ENCODE data around the gene RNF166. TPM values are rescaled to one million over a fixed set of nuclear protein-coding genes. Genes with fewer than 3 reads are reported as not detected.
A peak's percentile ranks its signal among the peaks of the same experiment; 100 is the strongest.

RNF166 gene
- total RNA-seq, 1 donor from 2014 or later = 50.6 TPM

DNA sequence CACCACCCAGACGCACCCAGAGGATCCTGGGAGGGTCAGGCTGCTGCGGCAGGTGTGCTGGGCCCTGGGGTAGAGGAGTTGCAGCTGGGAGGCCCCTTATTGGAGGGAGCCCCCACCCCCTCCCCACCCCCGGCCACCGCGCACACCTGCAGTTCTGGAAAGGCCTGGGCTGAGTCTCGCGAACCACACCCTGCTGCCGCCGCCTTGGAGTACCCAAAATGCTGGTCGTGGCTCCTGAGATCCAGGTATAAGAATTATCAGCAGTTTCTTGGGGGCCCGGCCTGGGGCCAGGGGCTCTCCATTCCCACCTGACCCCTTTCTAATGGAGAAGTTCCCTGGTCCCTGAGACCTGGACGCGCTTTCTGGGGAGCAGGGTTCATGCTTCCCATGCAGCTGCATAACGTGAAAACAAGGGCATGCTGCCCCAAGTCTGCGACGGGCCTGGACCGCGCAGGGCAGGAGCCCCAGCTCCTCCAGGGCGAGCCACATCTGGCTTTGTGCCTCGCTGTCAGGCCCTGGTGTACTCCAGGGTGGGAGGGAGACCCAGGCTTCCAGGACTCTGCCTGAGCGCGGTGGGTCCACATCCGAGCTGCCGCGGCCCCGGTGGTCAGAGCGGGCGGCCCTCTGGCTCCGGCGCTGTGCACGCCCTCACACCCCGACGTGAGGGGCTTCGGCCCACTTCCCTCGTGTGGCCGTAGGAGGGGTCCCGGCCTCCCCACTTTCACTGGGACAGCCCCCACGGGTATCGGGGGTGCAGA, 12.6 kb downstream of the RNF166 start:
- no peak for ATAC-seq
- peaks cover 8% of the 10 kb centered on the region for H3K4me1 ChIP-seq

DNA sequence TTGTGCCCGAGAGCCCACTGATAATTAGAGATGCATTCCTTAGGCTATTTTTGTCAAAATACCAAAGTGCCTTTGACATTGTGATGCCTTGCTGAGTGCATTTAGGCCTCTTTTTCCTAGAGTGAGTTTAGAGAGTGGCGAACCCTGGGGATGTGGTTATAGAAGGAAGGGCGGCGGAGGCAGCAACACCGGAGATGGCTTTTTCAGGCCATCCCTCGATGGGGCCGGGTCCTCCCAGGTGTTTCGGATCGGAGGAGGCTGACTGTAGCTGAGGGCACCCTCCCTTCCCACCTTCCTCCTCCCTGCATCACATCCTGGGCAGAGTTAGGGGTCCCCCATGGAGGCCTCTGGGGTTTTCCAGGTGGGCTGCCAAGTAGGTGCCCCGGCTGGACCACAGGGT, 13.3 kb downstream of the RNF166 start:
- Histone ChIP-seq H3K36me3 (peaks cover 16% of the 10 kb centered on the region), H3K27me3 (peaks cover 12% of the 10 kb centered on the region), H3K27ac (no peak overlapping the region), H3K4me3 (no peak overlapping the region), H3K4me1 (peaks cover 8% of the 10 kb centered on the region), H3K9me3 (no peaks in the 10 kb centered on the region)
- intact Hi-C loops (cut with DNase I) = no loop called here
- TF ChIP-seq, protein P1, sequence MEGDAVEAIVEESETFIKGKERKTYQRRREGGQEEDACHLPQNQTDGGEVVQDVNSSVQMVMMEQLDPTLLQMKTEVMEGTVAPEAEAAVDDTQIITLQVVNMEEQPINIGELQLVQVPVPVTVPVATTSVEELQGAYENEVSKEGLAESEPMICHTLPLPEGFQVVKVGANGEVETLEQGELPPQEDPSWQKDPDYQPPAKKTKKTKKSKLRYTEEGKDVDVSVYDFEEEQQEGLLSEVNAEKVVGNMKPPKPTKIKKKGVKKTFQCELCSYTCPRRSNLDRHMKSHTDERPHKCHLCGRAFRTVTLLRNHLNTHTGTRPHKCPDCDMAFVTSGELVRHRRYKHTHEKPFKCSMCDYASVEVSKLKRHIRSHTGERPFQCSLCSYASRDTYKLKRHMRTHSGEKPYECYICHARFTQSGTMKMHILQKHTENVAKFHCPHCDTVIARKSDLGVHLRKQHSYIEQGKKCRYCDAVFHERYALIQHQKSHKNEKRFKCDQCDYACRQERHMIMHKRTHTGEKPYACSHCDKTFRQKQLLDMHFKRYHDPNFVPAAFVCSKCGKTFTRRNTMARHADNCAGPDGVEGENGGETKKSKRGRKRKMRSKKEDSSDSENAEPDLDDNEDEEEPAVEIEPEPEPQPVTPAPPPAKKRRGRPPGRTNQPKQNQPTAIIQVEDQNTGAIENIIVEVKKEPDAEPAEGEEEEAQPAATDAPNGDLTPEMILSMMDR (IDR thresholded peaks at IDR 0.05) = no peak
- no peak for DNase-seq
- ATAC-seq = no peak

More for the DNA sequence above, 12.6 kb downstream of the RNF166 start:
- Histone ChIP-seq H3K4me3 (no peak overlapping the region), H3K36me3 (peaks cover 23% of the 10 kb centered on the region), H3K27me3 (peaks cover 12% of the 10 kb centered on the region), H3K27ac (no peak overlapping the region), H3K9me3 (no peaks in the 10 kb centered on the region)
- intact Hi-C loops (cut with DNase I) = no loop called here
- DNase-seq = no peak
- TF ChIP-seq, protein P1 (IDR thresholded peaks at IDR 0.05) = no peak

DNA sequence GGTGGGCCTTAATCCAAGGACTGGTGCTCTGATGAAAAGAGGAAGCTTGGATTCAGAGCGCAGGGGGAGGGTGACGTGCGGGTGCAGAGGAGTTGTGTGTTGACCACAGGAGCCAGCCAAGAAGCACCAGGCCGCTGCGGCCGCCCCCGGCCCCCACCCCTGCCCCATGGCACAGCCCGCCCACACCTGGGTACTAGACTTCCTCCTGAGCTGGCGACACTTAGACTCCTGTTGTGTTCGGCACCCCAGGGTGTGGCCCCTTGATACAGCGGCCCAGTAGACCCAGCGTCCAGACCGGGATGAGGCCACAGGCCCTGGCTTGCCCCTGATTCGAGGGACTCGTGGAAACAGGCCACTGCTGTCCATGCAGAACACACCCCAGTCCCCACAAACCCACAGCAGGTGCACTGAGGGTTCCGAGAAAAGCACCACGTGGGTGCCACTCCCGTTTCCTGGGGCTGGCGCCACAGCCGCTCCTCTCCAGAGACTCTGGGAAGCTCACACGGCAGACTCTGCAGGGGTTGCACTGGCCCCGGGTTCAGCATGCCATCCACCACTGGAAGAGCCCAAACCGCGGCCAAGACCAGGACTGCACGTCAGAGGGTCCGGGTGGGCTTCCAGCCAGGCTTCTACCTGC, 14.2 kb downstream of the RNF166 start:
- Histone ChIP-seq H3K27ac (no peak overlapping the region), H3K4me3 (no peak overlapping the region), H3K9me3 (no peaks in the 10 kb centered on the region), H3K4me1 (peaks cover 13% of the 10 kb centered on the region), H3K36me3 (peaks cover 8% of the 10 kb centered on the region), H3K27me3 (peaks cover 12% of the 10 kb centered on the region)
- intact Hi-C loops (cut with DNase I) = no loop called here
- peak; percentile 79 for ATAC-seq
- peak; percentile 91 for DNase-seq
- TF ChIP-seq, protein P1 (IDR thresholded peaks at IDR 0.05) = no peak

DNA sequence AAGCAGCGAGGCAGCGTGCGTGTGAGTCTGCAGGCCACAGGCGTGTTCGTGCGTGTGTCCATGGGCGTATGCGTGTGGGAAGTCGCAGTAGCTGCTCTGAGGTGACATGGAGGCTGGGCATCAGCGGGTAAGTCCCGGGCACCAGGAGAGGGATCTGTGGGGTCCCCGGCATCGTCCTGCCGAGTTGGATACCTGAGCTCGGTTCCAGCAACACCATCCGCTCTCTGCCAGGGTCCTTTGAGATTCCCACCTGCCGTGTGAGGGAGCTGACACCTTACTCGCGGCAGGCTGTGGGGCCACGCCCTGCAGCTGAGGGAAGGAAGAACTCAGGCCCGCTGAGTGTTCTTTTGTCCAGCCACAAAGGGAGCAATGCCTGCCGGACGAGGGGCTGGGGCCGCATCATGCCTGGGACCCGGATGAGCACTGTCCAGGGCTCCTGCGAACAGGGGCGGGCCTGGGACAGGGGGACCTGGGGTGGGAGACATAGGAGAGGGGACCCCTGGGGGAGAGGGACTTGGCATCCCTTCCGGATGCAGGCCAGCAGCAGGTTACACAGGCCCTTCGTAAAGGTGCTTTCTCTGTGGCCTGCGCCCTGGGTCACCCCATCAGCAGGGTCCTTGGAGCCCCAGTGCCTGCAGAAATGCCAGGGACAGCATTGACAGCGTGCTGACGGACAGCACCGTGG, 14.9 kb downstream of the RNF166 start:
- intact Hi-C loops (cut with DNase I) = no loop called here
- TF ChIP-seq, protein P1 (IDR thresholded peaks at IDR 0.05) = no peak
- peak; percentile 65 for DNase-seq

DNA sequence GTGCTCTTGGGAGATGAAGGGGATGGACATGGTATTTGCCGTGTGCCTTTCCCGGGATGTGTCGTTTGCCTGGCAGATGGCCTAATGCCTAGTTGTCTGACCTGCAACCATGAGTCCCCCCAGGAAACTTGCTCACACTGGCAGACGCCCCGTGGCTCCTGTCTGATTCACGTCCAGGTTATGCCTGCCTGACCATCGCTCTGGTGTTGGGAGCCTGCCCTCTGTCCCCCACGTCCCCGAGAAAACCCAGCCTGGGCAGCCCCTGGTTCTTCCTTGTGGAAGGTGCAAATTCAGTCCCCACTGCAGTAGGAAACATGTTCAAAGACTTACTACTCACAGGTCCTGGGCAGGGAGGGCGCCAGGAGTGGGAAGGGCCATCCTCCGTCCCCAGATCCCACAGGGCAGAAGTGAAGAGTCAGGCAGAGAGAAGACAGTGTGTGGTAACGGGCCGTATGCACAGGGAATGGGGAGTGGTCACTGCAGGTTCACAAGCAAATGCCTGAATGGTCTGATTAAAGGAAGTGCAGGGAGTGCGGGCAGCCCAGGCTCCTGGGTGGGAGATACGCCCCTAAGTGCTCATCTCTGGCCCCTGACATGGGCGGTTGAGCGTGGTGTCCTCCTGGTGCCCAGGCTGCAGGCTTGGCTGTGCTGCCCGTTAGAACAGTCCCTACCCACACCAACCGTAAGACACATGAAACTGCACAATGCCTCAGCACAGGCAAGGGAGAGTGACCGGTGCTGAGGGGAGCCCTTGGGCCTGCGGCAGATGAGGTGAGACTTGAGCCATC, 15.7 kb downstream of the RNF166 start:
- Histone ChIP-seq H3K9me3 (no peaks in the 10 kb centered on the region), H3K36me3 (no peaks in the 10 kb centered on the region), H3K4me1 (peaks cover 26% of the 10 kb centered on the region), H3K27ac (no peak overlapping the region), H3K27me3 (peaks cover 12% of the 10 kb centered on the region), H3K4me3 (no peak overlapping the region)
- no peak for ATAC-seq
- intact Hi-C loops (cut with DNase I) = no loop called here
- TF ChIP-seq, protein P1 (IDR thresholded peaks at IDR 0.05) = no peak
- no peak for DNase-seq

More for the DNA sequence above, 14.9 kb downstream of the RNF166 start:
- peaks cover 12% of the 10 kb centered on the region for H3K27me3 ChIP-seq
- no peak for ATAC-seq
- H3K27ac ChIP-seq = no peak overlapping the region
- peaks cover under 1% of the 10 kb centered on the region for H3K36me3 ChIP-seq
- H3K4me1 ChIP-seq = peaks cover 20% of the 10 kb centered on the region
- no peak overlapping the region for H3K4me3 ChIP-seq
- H3K9me3 ChIP-seq = no peaks in the 10 kb centered on the region
